Endothelial cell (in vitro differentiated cells): ENCODE data around the gene HLCS. TPM values are rescaled to one million over a fixed set of nuclear protein-coding genes. Genes with fewer than 3 reads are reported as not detected.

Experiments used
- DNase-seq: peaks from one replicate; pipeline ENCODE4 v3.0.0; 2021; ENCODE audit warnings: low spot score
- H3K27ac Mint-ChIP-seq: one replicate; pipeline ENCODE4 v1.8.0; 2021; ENCODE audit warnings: mixed read lengths, inconsistent platforms; ENCODE audit not compliant: unreplicated experiment
- H3K27me3 Mint-ChIP-seq: one replicate; pipeline ENCODE4 v1.8.0; 2021; ENCODE audit warnings: mild to moderate bottlenecking, moderate library complexity, mixed read lengths, inconsistent platforms; ENCODE audit not compliant: unreplicated experiment
- H3K36me3 Mint-ChIP-seq: one replicate; pipeline ENCODE4 v1.8.0; 2021; ENCODE audit warnings: mild to moderate bottlenecking, low read depth, mixed read lengths, inconsistent platforms; ENCODE audit not compliant: unreplicated experiment
- H3K4me1 Mint-ChIP-seq: one replicate; pipeline ENCODE4 v1.8.0; 2021; ENCODE audit warnings: mild to moderate bottlenecking, mixed read lengths, inconsistent platforms; ENCODE audit not compliant: unreplicated experiment
- H3K4me3 Mint-ChIP-seq: one replicate; pipeline ENCODE4 v1.8.0; 2021; ENCODE audit warnings: mild to moderate bottlenecking, mixed read lengths, inconsistent platforms; ENCODE audit not compliant: unreplicated experiment
- H3K9me3 Mint-ChIP-seq: one replicate; pipeline ENCODE4 v1.8.0; 2021; ENCODE audit warnings: mixed read lengths, inconsistent platforms; ENCODE audit not compliant: unreplicated experiment
- CTCF ChIP-seq: fragments of 200-600 bp; sonication (generic); IDR thresholded peaks from one replicate; pipeline ENCODE4 v1.5.0; 2021; ENCODE audit warnings: antibody characterized with exemption; ENCODE audit not compliant: unreplicated experiment
- total RNA-seq: library from RNA; stranded (reverse); fragmentation: NEBNext Ultra II Directional; extraction: Animal tissue kit (Norgen Biotek cat#: 25700); gene quantifications from one replicate; pipeline ENCODE4 v1.2.1, GENCODE V29; 2021; ENCODE audit not compliant: unreplicated experiment

The HLCS gene
- total RNA-seq, 1 donor from 2014 or later: 97.4 TPM

GRCh38 chr21:36918291-36918690, 48.2 kb downstream of the HLCS start:
- no peak for DNase-seq
- H3K4me3 Mint-ChIP-seq: no peak overlapping the region
- H3K27ac Mint-ChIP-seq: no peak overlapping the region
- no peaks in the 10 kb centered on the region for H3K27me3 Mint-ChIP-seq
- no peaks in the 10 kb centered on the region for H3K9me3 Mint-ChIP-seq
- H3K4me1 Mint-ChIP-seq: peaks cover 28% of the 10 kb centered on the region
- no peak for TF ChIP-seq CTCF
- H3K36me3 Mint-ChIP-seq: peaks cover 12% of the 10 kb centered on the region

DNA sequence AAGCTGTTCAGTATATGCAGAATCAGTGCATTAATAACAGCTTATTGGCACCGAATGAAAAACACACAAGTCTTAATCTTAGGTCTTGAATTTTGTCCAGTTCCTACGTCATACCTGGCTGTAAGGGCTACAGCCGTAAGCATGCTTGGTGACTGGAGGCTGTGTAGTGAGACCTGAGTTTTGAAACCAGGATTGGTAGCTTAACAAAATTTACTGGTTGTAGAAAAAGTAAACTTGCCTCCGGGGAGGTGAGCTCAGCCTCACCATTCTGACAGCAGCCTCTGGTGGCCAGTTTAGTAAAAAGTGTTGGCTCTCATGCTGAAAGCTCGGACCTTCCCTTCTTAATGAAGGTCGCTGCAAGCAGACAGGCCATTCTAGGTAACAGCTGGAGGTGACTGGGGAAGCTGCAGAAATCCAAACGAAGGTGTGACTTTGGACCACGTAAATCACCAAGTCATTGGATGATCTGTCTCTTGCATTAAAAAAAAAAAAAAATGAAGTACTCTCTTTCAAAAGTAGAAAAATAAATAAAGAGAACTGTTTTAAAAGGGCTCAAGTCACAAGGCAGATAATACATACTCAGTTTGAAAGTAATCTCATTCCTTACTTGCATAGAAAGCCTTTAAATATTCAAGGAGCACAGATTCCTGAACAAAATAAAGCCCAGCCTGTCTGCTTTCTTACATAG, 48.9 kb downstream of the HLCS start:
- Mint-ChIP-seq H3K9me3 (no peaks in the 10 kb centered on the region), H3K36me3 (peaks cover 12% of the 10 kb centered on the region), H3K4me1 (peaks cover 22% of the 10 kb centered on the region), H3K4me3 (no peak overlapping the region), H3K27ac (no peak overlapping the region), H3K27me3 (no peaks in the 10 kb centered on the region)
- DNase-seq: peak; percentile 19
- TF ChIP-seq CTCF: peak; percentile 29

- Mint-ChIP-seq H3K27ac (peak overlapping the region; percentile 9), H3K9me3 (no peaks in the 10 kb centered on the region), H3K4me1 (peaks cover 16% of the 10 kb centered on the region), H3K27me3 (no peaks in the 10 kb centered on the region), H3K36me3 (peaks cover 12% of the 10 kb centered on the region), H3K4me3 (no peak overlapping the region)
- no peak for DNase-seq
- no peak for TF ChIP-seq CTCF
Observed at GRCh38 chr21:36916718-36917117, 49.8 kb downstream of the HLCS start.

DNA sequence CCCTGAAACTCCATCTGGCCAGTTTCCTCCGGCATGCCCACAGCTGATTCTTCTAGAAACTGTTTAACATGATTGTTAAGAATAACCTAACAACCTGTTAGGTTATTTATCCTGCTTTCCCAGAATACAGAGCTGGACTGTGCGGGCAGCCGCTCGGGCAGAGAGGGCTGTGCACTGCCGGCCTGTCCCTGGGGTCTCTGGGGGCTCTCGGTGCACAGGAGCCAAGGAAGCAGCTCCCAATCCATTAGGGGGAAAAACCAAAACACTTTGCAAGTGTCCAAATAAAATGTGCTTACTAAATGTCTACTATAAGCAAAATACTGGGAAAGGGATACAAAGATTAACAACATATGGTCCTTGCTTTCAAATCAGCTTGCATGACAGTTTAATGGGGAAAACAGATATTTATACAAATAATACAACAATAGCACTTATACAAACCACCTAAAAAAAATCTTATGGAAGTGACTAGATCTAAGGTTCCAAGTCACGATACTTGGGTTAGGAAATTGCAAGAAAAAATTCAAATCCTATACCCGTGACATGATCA, 50.7 kb downstream of the HLCS start:
- Mint-ChIP-seq H3K9me3 (no peaks in the 10 kb centered on the region), H3K27ac (peak overlapping the region; percentile 48), H3K4me3 (peak overlapping the region; percentile 21), H3K27me3 (no peaks in the 10 kb centered on the region), H3K4me1 (peaks cover 12% of the 10 kb centered on the region), H3K36me3 (peaks cover 8% of the 10 kb centered on the region)
- no peak for TF ChIP-seq CTCF
- no peak for DNase-seq

GRCh38 chr21:36915014-36915695, 51.3 kb downstream of the HLCS start:
- TF ChIP-seq CTCF: no peak
- no peak for DNase-seq
- Mint-ChIP-seq H3K36me3 (peaks cover 8% of the 10 kb centered on the region), H3K4me1 (peaks cover 12% of the 10 kb centered on the region), H3K4me3 (no peak overlapping the region), H3K27ac (no peak overlapping the region), H3K27me3 (no peaks in the 10 kb centered on the region), H3K9me3 (no peaks in the 10 kb centered on the region)
